ENCODE results near the gene AP3B1.

AP3B1 gene

DNA sequence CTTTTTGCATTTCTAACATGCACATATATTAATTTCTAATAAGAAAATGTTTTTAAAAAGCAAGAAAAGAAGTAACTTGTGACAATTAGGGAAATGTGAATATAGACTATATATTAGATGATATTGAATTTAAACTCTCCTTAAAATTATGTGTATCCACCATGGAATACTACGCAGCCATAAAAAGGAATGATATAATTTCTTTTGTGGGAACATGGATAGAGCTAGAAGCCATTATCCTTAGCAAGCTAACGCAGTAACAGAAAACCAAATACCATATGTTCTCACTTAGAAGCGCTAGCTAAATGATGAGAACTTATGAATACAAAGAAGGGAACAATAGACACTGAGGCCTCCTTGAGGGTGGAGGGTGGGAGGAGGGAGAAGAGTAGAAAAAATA lies 23.8 kb upstream of the AP3B1 start:
- in situ Hi-C loops (cut with HindIII; ENCODE audit: low sequenced_read_pairs): no loop called here
- TF ChIP-seq, protein P1, sequence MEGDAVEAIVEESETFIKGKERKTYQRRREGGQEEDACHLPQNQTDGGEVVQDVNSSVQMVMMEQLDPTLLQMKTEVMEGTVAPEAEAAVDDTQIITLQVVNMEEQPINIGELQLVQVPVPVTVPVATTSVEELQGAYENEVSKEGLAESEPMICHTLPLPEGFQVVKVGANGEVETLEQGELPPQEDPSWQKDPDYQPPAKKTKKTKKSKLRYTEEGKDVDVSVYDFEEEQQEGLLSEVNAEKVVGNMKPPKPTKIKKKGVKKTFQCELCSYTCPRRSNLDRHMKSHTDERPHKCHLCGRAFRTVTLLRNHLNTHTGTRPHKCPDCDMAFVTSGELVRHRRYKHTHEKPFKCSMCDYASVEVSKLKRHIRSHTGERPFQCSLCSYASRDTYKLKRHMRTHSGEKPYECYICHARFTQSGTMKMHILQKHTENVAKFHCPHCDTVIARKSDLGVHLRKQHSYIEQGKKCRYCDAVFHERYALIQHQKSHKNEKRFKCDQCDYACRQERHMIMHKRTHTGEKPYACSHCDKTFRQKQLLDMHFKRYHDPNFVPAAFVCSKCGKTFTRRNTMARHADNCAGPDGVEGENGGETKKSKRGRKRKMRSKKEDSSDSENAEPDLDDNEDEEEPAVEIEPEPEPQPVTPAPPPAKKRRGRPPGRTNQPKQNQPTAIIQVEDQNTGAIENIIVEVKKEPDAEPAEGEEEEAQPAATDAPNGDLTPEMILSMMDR (IDR thresholded peaks at IDR 0.05; ENCODE audit: low read depth, low read length, missing control alignments): no peak
- no peak for DNase-seq (ENCODE audit: low read depth)
- no peak overlapping the region for H3K4me3 ChIP-seq (ENCODE audit: low read depth, low read length)

DNA sequence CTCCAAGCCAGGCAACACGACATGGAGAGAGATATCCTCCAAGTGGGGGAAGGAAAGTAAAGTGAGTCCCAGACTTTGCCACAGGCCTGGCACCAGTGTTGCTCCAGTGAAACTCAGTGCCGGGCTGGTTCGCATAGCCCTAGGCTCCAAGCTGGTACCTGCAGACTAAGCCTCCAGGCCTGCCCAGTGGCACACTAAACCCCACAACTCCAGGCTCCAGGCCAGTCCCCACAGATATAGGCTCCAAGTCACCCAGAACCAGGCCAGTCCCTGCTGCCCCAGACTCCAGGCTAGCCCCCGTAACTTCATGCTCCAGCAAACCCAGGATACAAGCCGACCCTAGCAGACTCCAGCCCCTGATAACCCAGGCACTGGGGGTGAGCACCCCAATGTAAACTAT lies 23.0 kb upstream of the AP3B1 start:
- DNase-seq (ENCODE audit: low read depth): no peak
- no peak overlapping the region for H3K4me3 ChIP-seq (ENCODE audit: low read depth, low read length)
- TF ChIP-seq, protein P1 (IDR thresholded peaks at IDR 0.05; ENCODE audit: low read depth, low read length, missing control alignments): no peak
- in situ Hi-C loops (cut with HindIII; ENCODE audit: low sequenced_read_pairs): no loop called here

DNA sequence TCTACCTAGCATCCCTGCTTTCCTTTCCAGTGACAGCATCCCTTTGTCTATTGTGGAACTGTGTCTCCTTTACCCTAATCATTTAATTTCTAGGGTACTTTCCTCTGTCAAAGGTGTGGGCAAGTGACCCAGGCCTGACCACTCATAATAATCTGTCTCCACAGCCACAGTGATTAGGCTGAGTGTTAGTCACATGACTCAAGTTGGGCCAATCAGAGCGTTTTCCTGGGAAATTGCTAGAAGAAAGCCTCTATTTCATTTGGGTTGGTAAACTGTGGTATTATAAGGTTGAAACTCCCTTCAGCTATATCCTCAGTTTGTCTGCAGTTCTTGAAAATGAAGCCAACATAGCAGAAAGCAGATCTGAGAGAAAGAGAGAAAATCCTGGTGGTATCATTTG lies 14.2 kb upstream of the AP3B1 start:
- DNase-seq (ENCODE audit: low read depth): no peak
- no peak overlapping the region for H3K4me3 ChIP-seq (ENCODE audit: low read depth, low read length)
- in situ Hi-C loops (cut with HindIII; ENCODE audit: low sequenced_read_pairs): no loop called here
- TF ChIP-seq, protein P1 (IDR thresholded peaks at IDR 0.05; ENCODE audit: low read depth, low read length, missing control alignments): no peak

DNA sequence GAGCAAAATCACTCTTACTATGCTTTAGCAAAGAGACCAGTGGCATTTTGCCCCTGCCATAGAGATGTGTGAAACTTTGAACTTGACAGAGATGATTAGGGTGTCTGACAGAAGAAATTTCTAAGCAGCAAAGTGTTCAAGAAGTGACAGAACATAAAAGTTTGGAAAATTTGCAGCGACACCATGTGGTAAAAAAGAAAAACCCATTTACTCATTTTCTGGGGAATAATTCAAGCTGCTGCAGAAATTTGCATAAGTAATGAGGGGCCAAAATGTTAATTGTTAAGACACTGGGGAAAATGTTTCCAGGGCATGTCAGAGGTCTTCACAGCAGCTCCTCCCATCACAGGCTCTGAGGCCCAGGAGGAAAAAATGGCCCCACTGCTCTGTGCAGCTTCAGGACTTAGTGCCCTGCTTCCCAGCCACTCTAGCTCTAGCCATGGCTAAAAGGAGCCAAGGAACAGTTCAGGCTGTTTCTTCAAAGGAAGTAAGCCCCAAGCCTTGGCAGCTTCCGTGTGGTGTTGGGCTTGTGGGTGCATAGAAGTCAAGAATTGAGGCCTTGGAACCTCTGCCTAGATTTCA lies 6.1 kb upstream of the AP3B1 start:
- no peak for DNase-seq (ENCODE audit: low read depth)
- no peak overlapping the region for H3K4me3 ChIP-seq (ENCODE audit: low read depth, low read length)
- TF ChIP-seq, protein P1 (IDR thresholded peaks at IDR 0.05; ENCODE audit: low read depth, low read length, missing control alignments): peak; percentile 28
- in situ Hi-C loops (cut with HindIII; ENCODE audit: low sequenced_read_pairs): no loop called here

DNA sequence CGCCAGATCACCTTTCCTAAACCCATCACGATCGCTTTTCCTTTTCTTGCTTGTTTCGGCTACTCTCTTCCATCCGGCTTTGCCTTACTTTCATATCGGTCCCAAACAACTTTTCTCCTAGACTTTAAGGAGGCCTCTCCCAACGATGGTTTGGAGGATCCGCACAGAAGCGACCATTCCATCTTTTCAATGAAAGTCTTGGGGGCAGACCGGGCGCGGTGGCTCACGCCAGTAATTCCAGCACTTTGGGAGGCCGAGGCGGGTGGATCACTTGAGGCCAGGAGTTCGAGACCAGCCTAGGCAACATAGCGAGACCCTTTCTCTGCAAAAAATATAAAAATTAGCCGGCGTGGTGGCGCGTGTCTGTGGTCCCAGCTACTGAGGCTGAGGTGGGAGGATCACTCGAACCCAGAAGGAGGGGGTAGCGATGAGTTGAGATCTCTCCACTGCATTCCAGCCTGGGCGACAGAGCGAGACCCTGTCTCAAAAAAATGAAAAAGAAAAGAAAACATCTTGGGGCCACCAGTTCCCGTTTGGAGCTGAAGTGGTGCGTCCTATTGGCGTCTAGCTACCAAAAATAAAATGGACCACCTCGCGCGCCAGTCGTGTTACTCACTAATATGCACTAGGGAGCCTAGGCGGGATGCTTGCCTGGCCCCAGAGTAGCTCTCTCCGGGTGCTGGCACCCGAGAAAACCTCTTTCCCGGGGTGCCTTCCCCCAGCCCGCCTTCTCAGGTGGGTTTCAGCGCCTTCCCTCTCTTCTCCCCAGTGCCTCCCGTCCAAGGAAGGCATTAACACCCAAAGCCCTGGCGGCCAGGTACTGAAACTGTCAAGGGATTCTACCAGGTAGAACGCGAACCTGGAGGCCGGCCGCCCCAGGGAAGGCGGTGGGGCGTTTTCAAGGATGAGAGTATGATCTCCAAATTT lies 800 bp upstream of the AP3B1 start:
- no peak for DNase-seq (ENCODE audit: low read depth)
- in situ Hi-C loops (cut with HindIII; ENCODE audit: low sequenced_read_pairs): no loop called here
- H3K4me3 ChIP-seq (ENCODE audit: low read depth, low read length): peak overlapping the region; percentile 99
- TF ChIP-seq, protein P1 (IDR thresholded peaks at IDR 0.05; ENCODE audit: low read depth, low read length, missing control alignments): peak; percentile 40

DNA sequence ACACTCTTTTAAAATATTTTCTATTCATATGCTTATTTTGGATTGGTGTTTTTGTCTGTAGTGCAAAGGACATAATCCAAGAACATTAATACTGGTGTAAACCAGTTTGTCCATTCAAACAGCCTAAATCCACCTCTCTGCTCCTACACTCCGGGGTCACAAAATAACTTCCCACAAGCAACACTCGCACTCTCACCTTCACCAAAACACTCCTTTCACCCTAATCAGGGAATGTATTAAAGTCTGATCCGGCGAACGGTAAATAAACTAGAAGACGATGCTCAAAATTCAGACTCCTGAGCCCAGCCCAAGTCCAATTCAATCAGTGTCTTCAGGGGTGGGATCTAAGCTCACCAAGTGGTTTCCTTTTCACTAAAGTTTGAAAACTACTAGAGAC lies 649 bp downstream of the AP3B1 start:
- no peak for DNase-seq (ENCODE audit: low read depth)
- H3K4me3 ChIP-seq (ENCODE audit: low read depth, low read length): peak overlapping the region; percentile 99
- in situ Hi-C loops (cut with HindIII; ENCODE audit: low sequenced_read_pairs): no loop called here
- TF ChIP-seq, protein P1 (IDR thresholded peaks at IDR 0.05; ENCODE audit: low read depth, low read length, missing control alignments): no peak
